Activated T-helper 1 cell treated with anti-CD3 and anti-CD28 coated beads, Interleukin-12 subunit alpha, Interleukin-12 subunit beta, Interleukin-2, Interleukin-4 antibody, amounts not matched to agents 30 ng/mL and 10 ng/mL and 1 ng/mL, durations not matched to agents 14 hours and 24 hours and 36 hours (primary cell): ENCODE results near the gene CCL20. TPM values are rescaled to one million over a fixed set of nuclear protein-coding genes. Genes with fewer than 3 reads are reported as not detected.
"Not testable (repeated sequence)": the region's sequence is repeated elsewhere in the genome, so short reads cannot be mapped to it uniquely, and the experiment has no call there.

Experiments
- DNase-seq: peaks from one replicate; pipeline ENCODE4 v3.0.0; 2021; ENCODE audit warnings: low spot score
- H3K27ac Mint-ChIP-seq: one replicate; pipeline ENCODE4 v1.8.0; 2021; ENCODE audit warnings: mild to moderate bottlenecking, mixed read lengths
- H3K27me3 Mint-ChIP-seq: one replicate; pipeline ENCODE4 v1.8.0; 2022; ENCODE audit warnings: mild to moderate bottlenecking, moderate library complexity, mixed read lengths; ENCODE audit not compliant: insufficient read depth
- H3K36me3 Mint-ChIP-seq: one replicate; pipeline ENCODE4 v1.8.0; 2021; ENCODE audit warnings: low read depth, mixed read lengths
- H3K4me1 Mint-ChIP-seq: one replicate; pipeline ENCODE4 v1.8.0; 2021; ENCODE audit warnings: low read depth, mixed read lengths
- H3K4me3 Mint-ChIP-seq: one replicate; pipeline ENCODE4 v1.8.0; 2021; ENCODE audit warnings: mild to moderate bottlenecking, moderate library complexity, mixed read lengths
- H3K9me3 Mint-ChIP-seq: one replicate; pipeline ENCODE4 v1.8.0; 2021; ENCODE audit warnings: mixed read lengths
- intact Hi-C: fragments of 100-400 bp; cut with micrococcal nuclease; formaldehyde crosslinking; loops from one replicate; pipeline ENCODE4 v1.15.1; 2024
- total RNA-seq: library from RNA; stranded (reverse); gene quantifications from 2 replicates; pipeline ENCODE4 v1.2.3, GENCODE V29; 2022

CCL20 gene
- total RNA-seq, 1 donor from 2014 or later = 1.2 TPM

GRCh38 chr2:227826019-227826521 lies 12.4 kb downstream of the CCL20 start:
- Mint-ChIP-seq H3K9me3 (peaks cover 5% of the 10 kb centered on the region), H3K4me3 (no peak overlapping the region), H3K36me3 (no peaks in the 10 kb centered on the region), H3K27ac (no peak overlapping the region), H3K27me3 (peaks cover 5% of the 10 kb centered on the region), H3K4me1 (no peaks in the 10 kb centered on the region)
- intact Hi-C loops = no loop called here
- DNase-seq = no peak

- DNase-seq = no peak
- Mint-ChIP-seq H3K27me3 (peaks cover 5% of the 10 kb centered on the region), H3K27ac (no peak overlapping the region), H3K9me3 (peaks cover 5% of the 10 kb centered on the region), H3K4me1 (no peaks in the 10 kb centered on the region), H3K36me3 (no peaks in the 10 kb centered on the region), H3K4me3 (no peak overlapping the region)
- intact Hi-C loops = no loop called here
Measured at GRCh38 chr2:227826563-227826962, 12.9 kb downstream of the CCL20 start.

GRCh38 chr2:227827143-227827542 lies 13.5 kb downstream of the CCL20 start:
- H3K36me3 Mint-ChIP-seq = no peaks in the 10 kb centered on the region
- no peak for DNase-seq
- peaks cover 5% of the 10 kb centered on the region for H3K9me3 Mint-ChIP-seq
- H3K4me3 Mint-ChIP-seq = no peak overlapping the region
- no peak overlapping the region for H3K27ac Mint-ChIP-seq
- H3K4me1 Mint-ChIP-seq = no peaks in the 10 kb centered on the region
- intact Hi-C loops = no loop called here
- H3K27me3 Mint-ChIP-seq = peaks cover 5% of the 10 kb centered on the region

GRCh38 chr2:227828477-227828912 lies 14.9 kb downstream of the CCL20 start:
- H3K27ac Mint-ChIP-seq = no peak overlapping the region
- H3K36me3 Mint-ChIP-seq = no peaks in the 10 kb centered on the region
- H3K4me1 Mint-ChIP-seq = no peaks in the 10 kb centered on the region
- no peaks in the 10 kb centered on the region for H3K9me3 Mint-ChIP-seq
- intact Hi-C loops = no loop called here
- no peak overlapping the region for H3K4me3 Mint-ChIP-seq
- DNase-seq = no peak
- no peaks in the 10 kb centered on the region for H3K27me3 Mint-ChIP-seq

GRCh38 chr2:227829337-227829736 lies 15.7 kb downstream of the CCL20 start:
- intact Hi-C loops = no loop called here
- H3K4me3 Mint-ChIP-seq = no peak overlapping the region
- DNase-seq = no peak
- no peak overlapping the region for H3K27ac Mint-ChIP-seq
- no peaks in the 10 kb centered on the region for H3K27me3 Mint-ChIP-seq
- no peaks in the 10 kb centered on the region for H3K4me1 Mint-ChIP-seq
- no peaks in the 10 kb centered on the region for H3K9me3 Mint-ChIP-seq
- no peaks in the 10 kb centered on the region for H3K36me3 Mint-ChIP-seq

GRCh38 chr2:227834423-227834822 lies 20.8 kb downstream of the CCL20 start:
- intact Hi-C loops = no loop called here
- DNase-seq = no peak
- Mint-ChIP-seq H3K4me1 (no peaks in the 10 kb centered on the region), H3K4me3 (no peak overlapping the region), H3K27me3 (peaks cover 9% of the 10 kb centered on the region), H3K9me3 (no peaks in the 10 kb centered on the region), H3K36me3 (no peaks in the 10 kb centered on the region), H3K27ac (no peak overlapping the region)

GRCh38 chr2:227834916-227835650 lies 21.4 kb downstream of the CCL20 start:
- Mint-ChIP-seq H3K4me1 (no peaks in the 10 kb centered on the region), H3K4me3 (no peak overlapping the region), H3K36me3 (no peaks in the 10 kb centered on the region), H3K27me3 (peaks cover 9% of the 10 kb centered on the region), H3K27ac (no peak overlapping the region), H3K9me3 (no peaks in the 10 kb centered on the region)
- intact Hi-C loops = no loop called here
- no peak for DNase-seq

GRCh38 chr2:227839339-227840129 lies 25.9 kb downstream of the CCL20 start:
- H3K9me3 Mint-ChIP-seq, H3K4me1 Mint-ChIP-seq, DNase-seq, H3K27ac Mint-ChIP-seq, H3K36me3 Mint-ChIP-seq, H3K27me3 Mint-ChIP-seq, H3K4me3 Mint-ChIP-seq, intact Hi-C loops: not testable (repeated sequence)

- Mint-ChIP-seq H3K9me3 (no peaks in the 10 kb centered on the region), H3K36me3 (no peaks in the 10 kb centered on the region), H3K4me1 (no peaks in the 10 kb centered on the region), H3K4me3 (no peak overlapping the region), H3K27me3 (peaks cover 3% of the 10 kb centered on the region), H3K27ac (no peak overlapping the region)
- intact Hi-C loops = no loop called here
- DNase-seq = no peak
Measured at GRCh38 chr2:227846831-227847230, 33.2 kb downstream of the CCL20 start.

- H3K9me3 Mint-ChIP-seq = no peaks in the 10 kb centered on the region
- no peaks in the 10 kb centered on the region for H3K4me1 Mint-ChIP-seq
- no peak overlapping the region for H3K4me3 Mint-ChIP-seq
- H3K27me3 Mint-ChIP-seq = peaks cover 3% of the 10 kb centered on the region
- DNase-seq = no peak
- H3K36me3 Mint-ChIP-seq = no peaks in the 10 kb centered on the region
- intact Hi-C loops = no loop called here
- no peak overlapping the region for H3K27ac Mint-ChIP-seq
Measured at GRCh38 chr2:227848146-227848545, 34.5 kb downstream of the CCL20 start.

- Mint-ChIP-seq H3K4me1 (no peaks in the 10 kb centered on the region), H3K27ac (no peak overlapping the region), H3K9me3 (no peaks in the 10 kb centered on the region), H3K36me3 (no peaks in the 10 kb centered on the region), H3K27me3 (peaks cover 3% of the 10 kb centered on the region), H3K4me3 (no peak overlapping the region)
- intact Hi-C loops = no loop called here
- no peak for DNase-seq
Measured at GRCh38 chr2:227848586-227848985, 34.9 kb downstream of the CCL20 start.

- Mint-ChIP-seq H3K4me3 (no peak overlapping the region), H3K4me1 (no peaks in the 10 kb centered on the region), H3K9me3 (no peaks in the 10 kb centered on the region), H3K27me3 (peaks cover 3% of the 10 kb centered on the region), H3K27ac (no peak overlapping the region), H3K36me3 (no peaks in the 10 kb centered on the region)
- intact Hi-C loops = no loop called here
- no peak for DNase-seq
Measured at GRCh38 chr2:227849906-227850305, 36.3 kb downstream of the CCL20 start.

GRCh38 chr2:227853204-227853629 lies 39.6 kb downstream of the CCL20 start:
- intact Hi-C loops = no loop called here

More at GRCh38 chr2:227853204-227853629, 39.6 kb downstream of the CCL20 start:
- peaks cover 3% of the 10 kb centered on the region for H3K27me3 Mint-ChIP-seq
- no peaks in the 10 kb centered on the region for H3K9me3 Mint-ChIP-seq
- no peak for DNase-seq
- no peaks in the 10 kb centered on the region for H3K36me3 Mint-ChIP-seq
- H3K4me1 Mint-ChIP-seq = no peaks in the 10 kb centered on the region
- no peak overlapping the region for H3K4me3 Mint-ChIP-seq
- no peak overlapping the region for H3K27ac Mint-ChIP-seq
